NCI-H1092 (cell line): Measurements from ENCODE around the gene CORO2A.
A peak's percentile ranks its signal among the peaks of the same experiment; 100 is the strongest.
"Not testable (repeated sequence)": the region's sequence is repeated elsewhere in the genome, so short reads cannot be mapped to it uniquely, and the experiment has no call there.

Experiments
- DNase-seq: peaks from one replicate; lab custom pipeline; 2025; lab: John Stamatoyannopoulos, UW

Gene CORO2A

GRCh38 chr9:98084396-98084795 lies 108.0 kb downstream of the CORO2A start:
- no peak for DNase-seq

- no peak for DNase-seq
These were observed 108.8 kb downstream of the CORO2A start for GRCh38 chr9:98083566-98084183.

- no peak for DNase-seq
These were observed 109.4 kb downstream of the CORO2A start for GRCh38 chr9:98083061-98083501.

GRCh38 chr9:98081477-98082219 lies 110.8 kb downstream of the CORO2A start:
- no peak for DNase-seq

GRCh38 chr9:98080780-98081179 lies 111.7 kb downstream of the CORO2A start:
- DNase-seq: no peak

- DNase-seq: no peak
These were observed 112.1 kb downstream of the CORO2A start for GRCh38 chr9:98080326-98080725.

- DNase-seq: no peak
These were observed 113.5 kb downstream of the CORO2A start for GRCh38 chr9:98078895-98079294.

GRCh38 chr9:98076514-98076890 lies 115.9 kb downstream of the CORO2A start:
- DNase-seq: not testable (repeated sequence)

GRCh38 chr9:98075332-98075805 lies 117.1 kb downstream of the CORO2A start:
- DNase-seq: no peak

- DNase-seq: peak; percentile 26
These were observed 118.1 kb downstream of the CORO2A start for GRCh38 chr9:98074115-98074990.

GRCh38 chr9:98071737-98072136 lies 120.7 kb downstream of the CORO2A start:
- DNase-seq: no peak
